Fibroblast of mammary gland (primary cell): Measurements from ENCODE around the gene PAEP.
"Not testable (repeated sequence)": the region's sequence is repeated elsewhere in the genome, so short reads cannot be mapped to it uniquely, and the experiment has no call there.

Source experiments
- DNase-seq: peaks from one replicate; pipeline ENCODE4 v3.0.0-alpha.2; 2010; ENCODE audit warnings: low read depth
- H3K4me3 ChIP-seq: 2 replicates; pipeline ENCODE4 v1.5.1; 2011; ENCODE audit warnings: low read depth, mild to moderate bottlenecking, low read length, moderate library complexity; ENCODE audit not compliant: control insufficient read depth
- CTCF ChIP-seq: conservative IDR thresholded peaks from 2 replicates; pipeline ENCODE4 v1.5.1; 2011; ENCODE audit warnings: low read depth, low read length, inconsistent platforms; ENCODE audit not compliant: control insufficient read depth, insufficient read depth

Gene PAEP

GRCh38 chr9:135536216-135536615, 25.3 kb upstream of the PAEP start:
- no peak for DNase-seq
- H3K4me3 ChIP-seq = no peak overlapping the region
- no peak for TF ChIP-seq CTCF

GRCh38 chr9:135543262-135543894, 18.2 kb upstream of the PAEP start:
- peak; percentile 56 for DNase-seq
- not testable (repeated sequence) for H3K4me3 ChIP-seq

- no peak for TF ChIP-seq CTCF
- DNase-seq = no peak
- H3K4me3 ChIP-seq = no peak overlapping the region
Measured at GRCh38 chr9:135544981-135545635, 16.4 kb upstream of the PAEP start.

- DNase-seq, H3K4me3 ChIP-seq: not testable (repeated sequence)
Measured at GRCh38 chr9:135545646-135546176, 15.8 kb upstream of the PAEP start, which contains the start of gene OBP2A. Gene OBP2A (plus strand): TSS chr9:135546126. CDS start chr9:135546181, 55 bp downstream.

- not testable (repeated sequence) for DNase-seq, H3K4me3 ChIP-seq
Measured at GRCh38 chr9:135546792-135547617, 14.6 kb upstream of the PAEP start.

GRCh38 chr9:135547756-135548736, 13.5 kb upstream of the PAEP start:
- TF ChIP-seq CTCF = no peak
- H3K4me3 ChIP-seq = no peak overlapping the region

GRCh38 chr9:135549478-135550343, 11.8 kb upstream of the PAEP start:
- not testable (repeated sequence) for H3K4me3 ChIP-seq, DNase-seq

More at GRCh38 chr9:135547756-135548736, 13.5 kb upstream of the PAEP start:
- DNase-seq = no peak
